GM12875 (cell line): ENCODE measurements around the gene TOMM34.

ENCODE experiments used
- H3K4me3 ChIP-seq: one replicate; pipeline ENCODE4 v1.5.1; 2011; ENCODE audit warnings: low read depth, low read length, control low read depth
- TF ChIP-seq, protein P1 (sequence below): IDR thresholded peaks from 2 replicates; pipeline ENCODE4 v1.5.1; 2011; ENCODE audit warnings: low read depth, mild to moderate bottlenecking, control low read depth, inconsistent platforms, low read length, moderate library complexity, borderline replicate concordance; ENCODE audit not compliant: insufficient read depth

The TOMM34 gene

DNA sequence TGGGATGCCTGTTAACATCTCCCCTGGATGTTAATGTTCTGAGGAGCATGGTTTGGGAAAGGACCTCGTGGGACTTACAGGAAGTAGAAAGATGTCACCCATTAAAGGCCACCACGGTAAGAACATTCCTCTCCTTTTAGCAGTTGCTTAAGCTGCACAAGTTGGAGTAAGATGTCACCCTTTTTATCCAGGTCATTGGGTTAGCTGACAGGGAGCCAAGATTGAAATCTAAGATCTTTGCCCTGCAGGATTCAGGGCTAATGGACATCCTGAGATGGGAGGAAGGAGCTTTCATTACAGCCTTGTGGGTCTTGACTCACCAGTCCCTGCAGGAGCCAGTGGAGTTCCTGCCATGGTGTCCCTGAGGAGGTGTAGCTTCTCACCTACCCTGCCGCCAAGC lies 28.3 kb downstream of the TOMM34 start:
- TF ChIP-seq, protein P1, sequence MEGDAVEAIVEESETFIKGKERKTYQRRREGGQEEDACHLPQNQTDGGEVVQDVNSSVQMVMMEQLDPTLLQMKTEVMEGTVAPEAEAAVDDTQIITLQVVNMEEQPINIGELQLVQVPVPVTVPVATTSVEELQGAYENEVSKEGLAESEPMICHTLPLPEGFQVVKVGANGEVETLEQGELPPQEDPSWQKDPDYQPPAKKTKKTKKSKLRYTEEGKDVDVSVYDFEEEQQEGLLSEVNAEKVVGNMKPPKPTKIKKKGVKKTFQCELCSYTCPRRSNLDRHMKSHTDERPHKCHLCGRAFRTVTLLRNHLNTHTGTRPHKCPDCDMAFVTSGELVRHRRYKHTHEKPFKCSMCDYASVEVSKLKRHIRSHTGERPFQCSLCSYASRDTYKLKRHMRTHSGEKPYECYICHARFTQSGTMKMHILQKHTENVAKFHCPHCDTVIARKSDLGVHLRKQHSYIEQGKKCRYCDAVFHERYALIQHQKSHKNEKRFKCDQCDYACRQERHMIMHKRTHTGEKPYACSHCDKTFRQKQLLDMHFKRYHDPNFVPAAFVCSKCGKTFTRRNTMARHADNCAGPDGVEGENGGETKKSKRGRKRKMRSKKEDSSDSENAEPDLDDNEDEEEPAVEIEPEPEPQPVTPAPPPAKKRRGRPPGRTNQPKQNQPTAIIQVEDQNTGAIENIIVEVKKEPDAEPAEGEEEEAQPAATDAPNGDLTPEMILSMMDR: no peak
- no peak overlapping the region for H3K4me3 ChIP-seq

DNA sequence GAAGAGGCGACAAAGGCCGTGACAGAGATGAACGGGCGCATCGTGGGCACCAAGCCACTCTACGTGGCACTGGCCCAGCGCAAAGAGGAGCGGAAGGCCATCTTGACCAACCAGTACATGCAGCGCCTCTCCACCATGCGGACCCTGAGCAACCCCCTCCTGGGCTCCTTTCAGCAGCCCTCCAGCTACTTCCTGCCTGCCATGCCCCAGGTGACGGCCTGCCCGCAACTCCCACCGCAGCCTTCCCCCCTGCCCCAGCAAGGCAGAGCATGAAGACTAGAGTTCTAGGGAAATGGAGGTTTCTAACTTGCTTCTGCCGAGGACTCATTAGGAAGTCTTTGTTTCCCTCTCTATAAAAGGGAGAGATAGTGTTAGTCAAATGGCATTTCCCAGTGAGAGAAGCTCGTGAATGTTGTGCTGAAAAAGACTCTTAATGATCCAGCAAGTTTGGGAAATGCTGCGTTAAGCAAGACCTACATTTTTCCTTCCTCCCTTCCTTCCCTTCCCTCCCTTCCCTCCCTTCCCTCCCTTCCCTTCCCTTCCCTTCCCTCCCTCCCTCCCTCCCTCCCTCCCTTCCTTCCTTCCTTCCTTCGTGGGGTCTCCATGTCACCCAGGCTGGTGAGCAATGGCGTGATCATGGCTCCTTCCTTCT lies 29.6 kb downstream of the TOMM34 start:
- H3K4me3 ChIP-seq: no peak overlapping the region

DNA sequence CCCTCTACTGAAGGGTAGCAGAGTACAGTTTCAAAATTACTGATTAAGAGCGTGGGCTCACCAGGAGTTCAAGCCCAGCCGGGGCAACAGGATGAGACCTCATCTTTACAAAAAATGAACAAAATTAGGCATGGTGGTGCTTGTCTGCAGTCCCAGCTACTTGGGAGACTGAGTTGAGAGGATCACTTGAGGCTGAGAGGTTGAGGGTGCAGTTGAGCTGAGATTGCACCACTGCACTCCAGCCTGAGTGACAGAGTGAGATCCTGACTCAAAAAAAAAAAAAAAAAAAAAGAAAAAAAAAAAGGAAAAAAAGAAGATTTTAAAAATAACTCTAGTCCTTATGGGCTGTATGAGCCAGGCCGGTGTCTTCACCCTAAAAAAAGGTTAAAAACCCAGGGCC lies 31.6 kb downstream of the TOMM34 start:
- H3K4me3 ChIP-seq: no peak overlapping the region
- TF ChIP-seq, protein P1: no peak

More for the DNA sequence above, 29.6 kb downstream of the TOMM34 start:
- TF ChIP-seq, protein P1: no peak

DNA sequence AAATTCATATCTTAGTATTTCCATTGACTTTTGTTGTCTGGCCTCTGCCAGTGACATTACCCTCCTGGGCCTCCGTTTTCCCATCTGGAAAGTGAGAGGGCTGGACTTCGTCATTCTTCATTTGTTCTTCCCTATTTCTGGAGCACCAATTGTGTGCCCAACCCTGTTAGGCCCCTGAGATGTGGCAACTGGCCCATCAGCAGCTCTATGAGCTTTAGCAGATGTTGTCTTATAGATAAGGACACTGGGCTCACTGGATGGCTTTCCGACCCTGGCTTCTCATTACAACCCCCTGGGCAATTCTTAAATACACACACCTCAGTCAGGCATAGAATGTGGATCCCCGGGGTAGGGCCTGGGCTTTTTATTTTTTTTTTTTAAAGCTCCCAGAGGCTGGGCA lies 35.7 kb downstream of the TOMM34 start:
- TF ChIP-seq, protein P1: no peak
- H3K4me3 ChIP-seq: no peak overlapping the region

DNA sequence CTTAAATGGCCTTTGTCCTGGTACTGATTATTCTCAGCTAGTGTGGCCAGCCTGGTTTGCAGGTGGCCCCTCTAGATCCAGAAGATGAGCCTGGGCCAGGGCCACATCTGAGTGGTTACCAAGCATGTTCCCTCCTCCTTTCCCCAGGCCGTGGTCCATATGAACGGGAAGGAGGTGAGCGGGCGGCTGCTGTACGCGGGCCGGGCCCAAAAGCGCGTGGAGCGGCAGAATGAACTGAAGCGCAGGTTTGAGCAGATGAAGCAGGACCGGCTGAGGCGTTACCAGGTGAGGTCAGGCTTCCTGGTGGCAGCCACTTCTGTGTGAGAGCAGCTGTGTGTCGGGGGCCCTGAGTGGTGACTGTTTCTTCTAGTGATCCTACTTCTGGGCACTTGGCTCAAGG lies 38.8 kb downstream of the TOMM34 start:
- TF ChIP-seq, protein P1: no peak

DNA sequence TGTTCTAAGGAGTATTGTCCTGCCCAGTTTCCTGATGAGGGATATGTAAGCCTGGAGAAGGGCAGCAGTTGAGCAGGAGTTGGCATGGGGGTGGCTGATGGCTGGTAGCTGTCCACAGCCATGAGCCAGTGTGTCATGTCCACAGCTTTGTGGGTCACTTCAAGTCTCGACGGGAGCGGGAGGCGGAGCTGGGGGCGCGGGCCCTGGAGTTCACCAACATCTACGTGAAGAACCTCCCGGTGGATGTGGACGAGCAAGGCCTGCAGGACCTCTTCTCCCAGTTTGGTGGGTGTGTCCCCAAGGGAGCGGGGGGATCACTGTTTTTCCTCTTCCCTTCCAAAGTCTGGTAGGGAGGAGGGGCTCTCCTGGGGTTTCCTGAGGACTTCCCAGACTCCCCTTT lies 41.4 kb downstream of the TOMM34 start:
- TF ChIP-seq, protein P1: no peak
- no peak overlapping the region for H3K4me3 ChIP-seq

More for the DNA sequence above, 38.8 kb downstream of the TOMM34 start:
- no peak overlapping the region for H3K4me3 ChIP-seq

DNA sequence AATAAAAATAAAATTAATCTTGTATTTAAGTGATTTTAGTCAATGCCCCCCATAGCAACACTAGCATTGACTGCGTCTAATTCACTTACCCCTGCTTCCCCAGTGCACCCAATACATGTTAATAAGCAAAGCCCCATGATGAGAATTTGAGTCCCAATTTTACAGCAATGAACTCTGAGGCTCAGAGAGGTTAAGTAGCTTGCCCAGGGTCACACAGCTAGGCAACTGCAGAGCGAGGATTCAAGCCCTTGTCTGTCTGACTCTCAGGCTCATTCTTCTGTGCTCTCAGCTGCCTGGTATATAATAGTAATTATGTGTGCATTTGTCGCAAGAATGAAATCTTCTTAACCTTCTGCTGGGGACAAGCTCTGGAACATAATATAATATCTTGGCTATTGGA lies 41.9 kb downstream of the TOMM34 start:
- no peak overlapping the region for H3K4me3 ChIP-seq
- TF ChIP-seq, protein P1: no peak
